HFFc6 (cell line): ENCODE data around the gene ENTREP1. TPM values are rescaled to one million over a fixed set of nuclear protein-coding genes. Genes with fewer than 3 reads are reported as not detected.

ENCODE experiments used
- total RNA-seq, 6 experiments: library from RNA; stranded (reverse); fragmentation: NEBNext Ultra II Directional; extraction: Animal tissue kit (Norgen Biotek cat#: 25700); gene quantifications; 2 replicates in 1 of 6; 3 replicates in 5 of 6; pipeline ENCODE4 v1.2.3, GENCODE V29; 2021

Gene ENTREP1
- total RNA-seq, 6 experiments from 2014 or later = 0.09 TPM; not detected in 5

Other genes starting within 250 kb of the ENTREP1 start
- gene TJP2, start 150.9 kb upstream of the ENTREP1 start, total RNA-seq = 10 to 100 TPM; 25.3 to 50.4 (median 45.4) TPM